GM12878 (cell line): ENCODE data around the gene ZNF367. TPM values are rescaled to one million over a fixed set of nuclear protein-coding genes. Genes with fewer than 3 reads are reported as not detected.

Experiments used
- ATAC-seq: fragments of 200-7000 bp; cut with Tn5 transposase; 3 replicates; pipeline ENCODE4 v1.9.1; 2020; ENCODE audit warnings: mild to moderate bottlenecking, moderate library complexity
- Bru-seq: library from RNA; stranded (reverse); fragments of 400-500 nt; gene quantifications from one replicate; lab custom pipeline; 2021; lab: Mats Ljungman, UMichigan
- BruChase-seq, 2 experiments: library from RNA; stranded (reverse); fragments of 400-500 nt; gene quantifications; one replicate each; lab custom pipeline; 2021; lab: Mats Ljungman, UMichigan
- BruUV-seq: library from RNA; stranded (reverse); fragments of 400-500 nt; replicated peaks from 2 replicates; lab custom pipeline; 2021; lab: Mats Ljungman, UMichigan
- CTCF ChIA-PET: fragments of 300-600 bp; sonication (Branson Sonifier 250); formaldehyde crosslinking; extraction: SDS; loops from one replicate; lab custom pipeline; 2021; ENCODE audit warnings: inconsistent platforms; lab: Yijun Ruan, JAX
- POLR2A ChIA-PET: fragments of 350-600 bp; formaldehyde crosslinking; extraction: SDS; loops from one replicate; lab custom pipeline; 2021; ENCODE audit warnings: inconsistent platforms; lab: Charles Lee
- RAD21 ChIA-PET: fragments of 300-600 bp; sonication (Branson Sonifier 250); formaldehyde crosslinking; loops from one replicate; lab custom pipeline; 2023; ENCODE audit warnings: antibody characterized with exemption; ENCODE audit not compliant: unreplicated experiment; lab: Charles Lee
- SMC1A ChIA-PET: fragments of 300-600 bp; sonication (Branson Sonifier 250); formaldehyde crosslinking; loops from one replicate; lab custom pipeline; 2023; ENCODE audit not compliant: unreplicated experiment, uncharacterized antibody; lab: Charles Lee
- DNase-seq: peaks from one replicate; pipeline ENCODE4 v3.0.0-alpha.2; 2011; ENCODE audit warnings: low read depth, low spot score
- FAIRE-seq: peaks from 3 replicates; lab custom pipeline; 2011; peaks lifted over from hg19 to GRCh38; lab: Jason Lieb, UNC
- H2AFZ ChIP-seq: 2 replicates; pipeline ENCODE4 v1.6.0; 2011; ENCODE audit warnings: low read depth, low read length, control low read depth; ENCODE audit not compliant: control insufficient read depth
- H3K27ac ChIP-seq: 2 replicates; pipeline ENCODE4 v1.5.1; 2011; ENCODE audit warnings: control low read depth; ENCODE audit not compliant: control insufficient read depth, insufficient read depth
- H3K27me3 ChIP-seq, 2 experiments: replicated peaks in 1 of 2; 2 replicates each; pipeline versions ENCODE4 v1.6.0 to v1.6.1; 2011; ENCODE audit warnings: low read length in 1 of 2; ENCODE audit not compliant: control insufficient read depth in 2 of 2, insufficient read depth in 2 of 2
- H3K36me3 ChIP-seq, 2 experiments: 2 replicates each; pipeline ENCODE4 v1.5.1; 2011; ENCODE audit warnings: low read length in 1 of 2; ENCODE audit not compliant: control insufficient read depth in 2 of 2, insufficient read depth in 2 of 2
- H3K4me1 ChIP-seq: 2 replicates; pipeline ENCODE4 v1.6.1; 2011; ENCODE audit warnings: mild to moderate bottlenecking, low read length, moderate library complexity, mixed read lengths; ENCODE audit not compliant: control insufficient read depth, insufficient read depth
- H3K4me2 ChIP-seq: 2 replicates; pipeline ENCODE4 v1.6.0; 2011; ENCODE audit warnings: control low read depth; ENCODE audit not compliant: control insufficient read depth, insufficient read depth
- H3K4me3 ChIP-seq: fragments of 200-600 bp; sonication (generic); 2 replicates; pipeline ENCODE4 v1.5.1; 2016
- H3K79me2 ChIP-seq: 2 replicates; pipeline ENCODE4 v1.6.0; 2011; ENCODE audit warnings: low read length; ENCODE audit not compliant: control insufficient read depth, insufficient read depth
- H3K9ac ChIP-seq: 2 replicates; pipeline ENCODE4 v1.8.0; 2011; ENCODE audit warnings: low read length, control low read depth, mixed read lengths; ENCODE audit not compliant: control insufficient read depth, insufficient read depth
- H3K9me3 ChIP-seq: replicated peaks from 3 replicates; pipeline ENCODE4 v1.5.1; 2011; ENCODE audit warnings: mild to moderate bottlenecking, low read length; ENCODE audit not compliant: control insufficient read depth, insufficient read depth
- H4K20me1 ChIP-seq: 2 replicates; pipeline ENCODE4 v1.6.0; 2011; ENCODE audit not compliant: control insufficient read depth, insufficient read depth
- BCL3 ChIP-seq: IDR thresholded peaks from 2 replicates; pipeline ENCODE4 v1.6.1; 2011; ENCODE audit warnings: borderline replicate concordance, low read depth, mild to moderate bottlenecking, moderate library complexity, low read length; ENCODE audit not compliant: insufficient read depth, poor library complexity, severe bottlenecking
- BMI1 ChIP-seq: fragments of 450-650 bp; IDR thresholded peaks from 2 replicates; pipeline ENCODE4 v1.6.1; 2016; ENCODE audit warnings: mild to moderate bottlenecking, moderate library complexity, borderline replicate concordance
- CEBPB ChIP-seq, 2 experiments: fragments of 150-350 bp in 1 of 2; IDR thresholded peaks; 2 replicates each; pipeline ENCODE4 v1.6.1; 2012 to 2014; ENCODE audit warnings: low read depth in 2 of 2, low read length in 2 of 2, borderline replicate concordance in 1 of 2, inconsistent platforms in 1 of 2
- CHD4 ChIP-seq: fragments of 200-600 bp; sonication (generic); IDR thresholded peaks from 2 replicates; pipeline ENCODE4 v1.6.1; 2016; ENCODE audit warnings: mild to moderate bottlenecking
- CTCF ChIP-seq, 3 experiments: IDR thresholded peaks in 2 of 3; conservative IDR thresholded peaks in 1 of 3; 2 replicates each; pipeline ENCODE4 v1.5.1; 2011; ENCODE audit warnings: low read depth in 3 of 3, low read length in 3 of 3, mild to moderate bottlenecking in 3 of 3, control low read depth in 2 of 3, moderate library complexity in 2 of 3, inconsistent platforms in 1 of 3, mixed read lengths in 1 of 3; ENCODE audit not compliant: control insufficient read depth in 2 of 3, insufficient read depth in 1 of 3; ENCODE audit errors: extremely low read depth in 1 of 3
- E2F8 ChIP-seq: fragments of 450-650 bp; IDR thresholded peaks from 2 replicates; pipeline ENCODE4 v1.6.1; 2018; ENCODE audit warnings: mild to moderate bottlenecking, low read depth, moderate library complexity; ENCODE audit not compliant: partially characterized antibody
- NFYA ChIP-seq: IDR thresholded peaks from 2 replicates; pipeline ENCODE4 v1.6.1; 2011; ENCODE audit warnings: low read depth, mild to moderate bottlenecking, low read length, improper control_type of control experiment, borderline replicate concordance
- POLR2AphosphoS2 ChIP-seq: IDR thresholded peaks from 2 replicates; pipeline ENCODE4 v1.6.1; 2011; ENCODE audit warnings: low read depth, mild to moderate bottlenecking, low read length, improper control_type of control experiment, moderate library complexity
- SP1 ChIP-seq: IDR thresholded peaks from one replicate; pipeline ENCODE4 v1.6.1; 2011; ENCODE audit warnings: low read depth, low read length
- SPI1 ChIP-seq: IDR thresholded peaks from 2 replicates; pipeline ENCODE4 v1.6.1; 2011; ENCODE audit warnings: low read depth, mild to moderate bottlenecking, low read length, moderate library complexity, borderline replicate concordance; ENCODE audit not compliant: insufficient read depth
- WRNIP1 ChIP-seq: IDR thresholded peaks from 2 replicates; pipeline ENCODE4 v1.6.1; 2011; ENCODE audit warnings: low read depth, low read length, improper control_type of control experiment, borderline replicate concordance
- WGBS: methylation state at CpG from one replicate; pipeline ENCODE4 v1.1.6; 2016; ENCODE audit warnings: low lambda C conversion rate; ENCODE audit not compliant: insufficient replicate concordance, insufficient coverage; ENCODE audit errors: missing lambda C conversion rate; 5-methylcytosine and 5-hydroxymethylcytosine counted together
- in situ Hi-C: fragments of 300-500 bp; cut with MboI; formaldehyde crosslinking; loops from 9 replicates; pipeline ENCODE4 v1.14.3; 2018; ENCODE audit warnings: mixed read lengths
- intact Hi-C: fragments of 100-400 bp; cut with micrococcal nuclease; formaldehyde crosslinking; loops from one replicate; pipeline ENCODE4 v1.14.2; 2022; ENCODE audit not compliant: unreplicated experiment
- long read RNA-seq, 2 experiments: library from polyadenylated mRNA; unstranded; transcript quantifications; one replicate each; pipeline ENCODE4 v2.0.0, GENCODE V29; 2019 to 2020
- polyA minus RNA-seq, 3 experiments: library from RNA; depleted of rRNA, polyadenylated mRNA; stranded (reverse); fragments of >200 nt; gene quantifications; 2 replicates each; pipeline ENCODE4 v1.2.3, GENCODE V29; 2011
- polyA plus RNA-seq, 11 experiments: library from polyadenylated mRNA; depleted of rRNA in 4 of 11; unstranded in 6 of 11; stranded (reverse) in 5 of 11; fragments of >200 nt; fragmentation: Nextera tagmentation in 4 of 11; fragmentation: Illumina TruSeq in 1 of 11; extraction: Ambion mirVana in 4 of 11; extraction: Trizol in 1 of 11; gene quantifications; 1 replicate in 1 of 11; 2 replicates in 10 of 11; pipeline versions ENCODE4 v1.2.1 to v1.2.3, GENCODE V29; 2011 to 2016; ENCODE audit warnings: inconsistent platforms in 2 of 11, missing spikeins in 2 of 11, low read depth in 1 of 11
- total RNA-seq, 4 experiments: library from RNA; depleted of rRNA in 3 of 4; stranded (reverse); fragments of >200 nt in 3 of 4; fragmentation: Illumina TruSeq in 1 of 4; extraction: Trizol in 1 of 4; gene quantifications; 2 replicates each; pipeline versions ENCODE4 v1.2.1 to v1.2.3, GENCODE V29; 2013 to 2021

Gene ZNF367
- 9.3 and 9.5 TPM in 2 replicates for total RNA-seq (2013; cell fraction: nucleolus; rRNA removed)
- total RNA-seq (2014; rRNA removed) (16.3 and 17.8 TPM in 2 replicates), total RNA-seq (2014; rRNA removed; fragmentation: Illumina TruSeq; extraction: Trizol) (15.5 and 15.6 TPM in 2 replicates), total RNA-seq (2021) (14.3 and 15.7 TPM in 2 replicates), polyA plus RNA-seq (2011; rRNA removed) (10.2 and 14.5 TPM in 2 replicates), polyA plus RNA-seq (2014; fragmentation: Illumina TruSeq; extraction: Trizol) (13.3 and 14.7 TPM in 2 replicates), polyA plus RNA-seq (2014; fragmentation: Nextera tagmentation; extraction: Ambion mirVana) (1 to 10 TPM; 3.9 to 5.5 TPM), polyA plus RNA-seq (2014; rRNA removed) (9.8 and 12.0 TPM in 2 replicates), polyA plus RNA-seq (2016; fragmentation: Nextera tagmentation; extraction: Ambion mirVana) (1 to 10 TPM; 2.9 to 6.2 TPM), polyA minus RNA-seq (2011; rRNA and poly(A)+ RNA removed) (4.0 and 5.5 TPM in 2 replicates), Bru-seq, nascent RNA (percentile 81 among the genes with signal in this experiment), BruChase-seq, experiment 1, labeled RNA remaining after a 6-hour chase (percentile 63 among the genes with signal in this experiment), BruChase-seq, experiment 2, labeled RNA remaining after a 2-hour chase (percentile 69 among the genes with signal in this experiment)
- 3.8 TPM for polyA plus RNA-seq (2011; ENCODE audit: low read depth)
- polyA plus RNA-seq (2011; cell fraction: cytosol; rRNA removed), result 4.3 and 4.9 TPM in 2 replicates
- polyA plus RNA-seq (2011; cell fraction: nucleus; rRNA removed), result 5.7 and 6.0 TPM in 2 replicates
- 5.4 and 8.0 TPM in 2 replicates for polyA plus RNA-seq (2012)
- polyA minus RNA-seq (2011; cell fraction: cytosol; rRNA and poly(A)+ RNA removed), result 4.9 and 5.6 TPM in 2 replicates
- 3.0 and 5.5 TPM in 2 replicates for polyA minus RNA-seq (2011; cell fraction: nucleus; rRNA and poly(A)+ RNA removed)
- long read RNA-seq, experiment 1, result 0 reads
- long read RNA-seq, experiment 2, partial matches to known transcripts, result 9 of 14 reads
- long read RNA-seq, experiment 2, other reads (novel, unspliced or antisense), result 5 of 14 reads

- peak within 1 kb of the TSS; percentile 91 for H3K4me3 ChIP-seq
- ChIA-PET POLR2A (no interaction called here), RAD21 (interaction anchor here (1.5 kb wide), 1 partner anchor 31 kb away, joined by 3 read pairs; no protein-coding TSS in a partner anchor), CTCF (no interaction called here), SMC1A (no interaction called here)
- H3K9ac ChIP-seq, result peak within 1 kb of the TSS; percentile 86
- peak; percentile 74 for FAIRE-seq
- H2AFZ ChIP-seq, result peak within 1 kb of the TSS; percentile 87
- peak within 1 kb of the TSS; percentile 90 for H3K27ac ChIP-seq
- no peaks in the 10 kb centered on the region for H3K27me3 ChIP-seq
- no peaks in the 10 kb centered on the region for H3K36me3 ChIP-seq
- intact Hi-C loops, result loop anchor here (2.0 to 10.0 kb wide), 2 partner anchors 32 to 146 kb away; partner anchors contain the start of gene HABP4
- H3K9me3 ChIP-seq, result no peaks in the 10 kb centered on the region
- peaks cover 24% of the 10 kb centered on the region for H3K4me1 ChIP-seq
- in situ Hi-C loops, result loop anchor here (10.0 to 25.0 kb wide), 2 partner anchors 1086 to 1219 kb away; partner anchors contain the start of genes NCBP1, TMOD1 and TSTD2
- H4K20me1 ChIP-seq, result no peaks in the 10 kb centered on the region
- no TSS peak for BruUV-seq
- peak; percentile 84 for ATAC-seq
- peaks cover 36% of the 10 kb centered on the region for H3K79me2 ChIP-seq
- DNase-seq, result peak; percentile 81
- under 1% methylated on average over 53 of the region's 100 CpGs for WGBS
- H3K4me2 ChIP-seq, result peak within 1 kb of the TSS; percentile 88
- TF ChIP-seq NFYA (peak; percentile 16; the same call in 1 of the 2 replicates), CHD4 (no peak), WRNIP1 (no peak), SPI1 (no peak), POLR2AphosphoS2 (no peak), CTCF (IDR thresholded peaks at IDR 0.05 in 2 of 3, conservative IDR thresholded peaks at IDR 0.05 in 1 of 3; ENCODE audit: control insufficient read depth in 2 of 3, extremely low read depth in 1 of 3, insufficient read depth in 1 of 3, low read depth in 3 of 3, low read length in 3 of 3) (no peak), SP1 (peak; percentile 95), CEBPB (IDR thresholded peaks at IDR 0.05; ENCODE audit: borderline replicate concordance in 1 of 2, low read depth in 2 of 2, low read length in 2 of 2) (no peak), BMI1 (no peak), E2F8 (peak; percentile 94), BCL3 (no peak)
Observed at GRCh38 chr9:96418083-96418919, at the start of gene ZNF367. TSS of gene ZNF367 (minus strand) at chr9:96418370. CDS start at chr9:96418032, 338 bp downstream.
